ENCODE measurements around the gene GUCY2D.

GUCY2D gene

GRCh38 chr17:8068736-8069586, 66.5 kb downstream of the GUCY2D start:
- DNase-seq = peak; percentile 69 to 94

GRCh38 chr17:8069587-8069860, 67.1 kb downstream of the GUCY2D start:
- no peak for DNase-seq
